NB4 (cell line): ENCODE measurements around the gene TMEM127.

Source experiments
- DNase-seq: peaks from one replicate; pipeline ENCODE4 v3.0.0; 2010; ENCODE audit warnings: low read depth
- H3K4me3 ChIP-seq: one replicate; pipeline ENCODE4 v1.5.1; 2011; ENCODE audit warnings: mild to moderate bottlenecking, low read depth, low read length, moderate library complexity
- MAX ChIP-seq: IDR thresholded peaks from 2 replicates; pipeline ENCODE4 v1.6.1; 2011; ENCODE audit warnings: low read depth, low read length
- MYC ChIP-seq: IDR thresholded peaks from 2 replicates; pipeline ENCODE4 v1.6.1; 2011; ENCODE audit warnings: low read depth, low read length
- POLR2A ChIP-seq: IDR thresholded peaks from 2 replicates; pipeline ENCODE4 v1.6.1; 2011; ENCODE audit warnings: mild to moderate bottlenecking; ENCODE audit not compliant: insufficient read length; ENCODE audit errors: extremely low read depth
- TF ChIP-seq, protein P1 (sequence below): IDR thresholded peaks from one replicate; pipeline ENCODE4 v1.5.1; 2012; ENCODE audit warnings: low read depth, low read length

Gene TMEM127

DNA sequence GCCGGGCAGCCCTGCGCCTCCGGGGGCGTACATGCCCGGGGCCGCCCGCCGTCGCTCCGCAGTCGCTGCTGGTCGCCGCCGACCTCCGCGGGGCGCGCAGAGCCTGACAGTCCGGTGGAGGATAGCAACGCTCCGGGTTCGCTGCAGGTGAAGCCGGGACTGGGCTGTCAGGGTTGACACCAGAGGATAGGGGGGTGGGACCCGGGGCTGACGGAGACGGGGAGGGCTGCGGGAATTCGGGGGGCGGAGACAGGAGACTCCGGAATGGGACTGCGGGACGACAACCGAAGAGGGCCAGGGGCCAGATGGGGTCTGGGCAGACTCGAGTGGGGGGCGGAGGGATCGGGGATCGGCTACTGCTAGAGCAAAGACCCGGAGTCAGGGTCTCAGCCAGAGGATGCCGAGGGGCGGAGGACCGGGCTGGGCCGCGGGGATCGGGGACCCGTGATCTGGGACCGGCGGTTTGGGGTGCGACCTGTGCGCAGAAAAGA is 403 bp downstream of the TMEM127 start:
- peak; percentile 51 for DNase-seq
- peak overlapping the region; percentile 61 for H3K4me3 ChIP-seq
- TF ChIP-seq POLR2A (no peak), MAX (no peak), MYC (no peak)
- TF ChIP-seq, protein P1, sequence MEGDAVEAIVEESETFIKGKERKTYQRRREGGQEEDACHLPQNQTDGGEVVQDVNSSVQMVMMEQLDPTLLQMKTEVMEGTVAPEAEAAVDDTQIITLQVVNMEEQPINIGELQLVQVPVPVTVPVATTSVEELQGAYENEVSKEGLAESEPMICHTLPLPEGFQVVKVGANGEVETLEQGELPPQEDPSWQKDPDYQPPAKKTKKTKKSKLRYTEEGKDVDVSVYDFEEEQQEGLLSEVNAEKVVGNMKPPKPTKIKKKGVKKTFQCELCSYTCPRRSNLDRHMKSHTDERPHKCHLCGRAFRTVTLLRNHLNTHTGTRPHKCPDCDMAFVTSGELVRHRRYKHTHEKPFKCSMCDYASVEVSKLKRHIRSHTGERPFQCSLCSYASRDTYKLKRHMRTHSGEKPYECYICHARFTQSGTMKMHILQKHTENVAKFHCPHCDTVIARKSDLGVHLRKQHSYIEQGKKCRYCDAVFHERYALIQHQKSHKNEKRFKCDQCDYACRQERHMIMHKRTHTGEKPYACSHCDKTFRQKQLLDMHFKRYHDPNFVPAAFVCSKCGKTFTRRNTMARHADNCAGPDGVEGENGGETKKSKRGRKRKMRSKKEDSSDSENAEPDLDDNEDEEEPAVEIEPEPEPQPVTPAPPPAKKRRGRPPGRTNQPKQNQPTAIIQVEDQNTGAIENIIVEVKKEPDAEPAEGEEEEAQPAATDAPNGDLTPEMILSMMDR: no peak

GRCh38 chr2:96264656-96265348 is 995 bp downstream of the TMEM127 start:
- 0 out of 2 replicates have a peak, but pooled peaks have one; percentile 4 for TF ChIP-seq MAX
- TF ChIP-seq, protein P1: peak; percentile 66
- TF ChIP-seq MYC: no peak
- TF ChIP-seq POLR2A: no peak
- DNase-seq: peak; percentile 73
- H3K4me3 ChIP-seq: peak overlapping the region; percentile 61

- H3K4me3 ChIP-seq: peak overlapping the region; percentile 61
- no peak for DNase-seq
- no peak for TF ChIP-seq POLR2A
- no peak for TF ChIP-seq MAX
- TF ChIP-seq, protein P1: no peak
- no peak for TF ChIP-seq MYC
These were observed 1.7 kb downstream of the TMEM127 start for GRCh38 chr2:96264086-96264485.

DNA sequence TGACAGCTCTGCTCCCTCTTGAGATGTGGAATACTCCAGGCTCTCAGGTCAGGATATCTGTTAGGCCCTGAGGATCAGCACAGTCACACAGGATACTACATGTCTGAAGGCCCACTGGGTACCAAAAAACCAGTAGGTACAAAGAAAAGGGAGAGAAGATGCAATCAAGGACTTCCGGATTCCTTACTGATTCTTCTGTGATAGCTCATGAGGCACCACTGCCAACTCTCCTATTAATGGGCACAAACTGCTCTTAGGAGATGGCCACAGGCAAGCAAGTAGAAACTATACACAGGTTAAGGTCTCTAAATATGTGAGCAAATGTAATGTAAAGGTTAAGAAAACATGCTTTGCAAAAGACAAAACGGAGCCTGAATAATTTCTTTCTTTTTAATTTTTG is 3.5 kb downstream of the TMEM127 start:
- no peak overlapping the region for H3K4me3 ChIP-seq
- TF ChIP-seq MAX (no peak), MYC (no peak), POLR2A (no peak)
- TF ChIP-seq, protein P1: no peak
- no peak for DNase-seq

GRCh38 chr2:96261328-96262003 is 4.3 kb downstream of the TMEM127 start:
- H3K4me3 ChIP-seq: no peak overlapping the region

More at GRCh38 chr2:96261328-96262003, 4.3 kb downstream of the TMEM127 start:
- TF ChIP-seq POLR2A (no peak), MAX (no peak), MYC (no peak)
- TF ChIP-seq, protein P1: no peak
- no peak for DNase-seq
